PC-3 (cell line): ENCODE data around the gene ZCCHC2. TPM values are rescaled to one million over a fixed set of nuclear protein-coding genes. Genes with fewer than 3 reads are reported as not detected.

ENCODE experiments used
- ATAC-seq: fragments of 200-7000 bp; cut with Tn5 transposase; 2 replicates; pipeline ENCODE4 v1.9.1; 2020; ENCODE audit warnings: mild to moderate bottlenecking, moderate library complexity
- BruUV-seq: library from RNA; stranded (reverse); fragments of 400-500 nt; replicated peaks from 2 replicates; lab custom pipeline; 2021; lab: Mats Ljungman, UMichigan
- CTCF ChIA-PET: fragments of 300-600 bp; sonication (Branson Sonifier 250); formaldehyde crosslinking; loops from one replicate; lab custom pipeline; 2022; ENCODE audit warnings: antibody characterized with exemption; lab: Charles Lee
- POLR2A ChIA-PET: fragments of 300-600 bp; sonication (Branson Sonifier 250); formaldehyde crosslinking; loops from one replicate; lab custom pipeline; 2022; ENCODE audit warnings: antibody characterized with exemption; ENCODE audit not compliant: unreplicated experiment; lab: Charles Lee
- DNase-seq: peaks from one replicate; pipeline ENCODE4 v3.0.0-alpha.2; 2015
- H2AFZ ChIP-seq: fragments of 300-600 bp; sonication (generic); 2 replicates; pipeline ENCODE4 v1.6.0; 2016; ENCODE audit warnings: antibody characterized with exemption, low read length
- H3F3A ChIP-seq: fragments of 300-600 bp; sonication (generic); one replicate; pipeline ENCODE4 v1.6.0; 2017; ENCODE audit warnings: antibody characterized with exemption, low read length, control low read depth, mild to moderate bottlenecking; ENCODE audit not compliant: unreplicated experiment
- H3K27ac ChIP-seq: fragments of 300-600 bp; sonication (generic); 2 replicates; pipeline ENCODE4 v1.5.1; 2016; ENCODE audit warnings: mild to moderate bottlenecking, low read length
- H3K27me3 ChIP-seq: fragments of 300-600 bp; sonication (generic); 2 replicates; pipeline ENCODE4 v1.6.1; 2016; ENCODE audit warnings: low read length, mixed read lengths
- H3K36me3 ChIP-seq: fragments of 300-600 bp; sonication (generic); 2 replicates; pipeline ENCODE4 v1.6.1; 2016; ENCODE audit warnings: low read depth, mixed run types, low read length, mixed read lengths
- H3K4me1 ChIP-seq: fragments of 300-600 bp; sonication (generic); 2 replicates; pipeline ENCODE4 v1.5.1; 2016; ENCODE audit warnings: low read length; ENCODE audit not compliant: insufficient read depth
- H3K4me2 ChIP-seq: fragments of 300-600 bp; sonication (generic); 2 replicates; pipeline ENCODE4 v1.6.0; 2016; ENCODE audit warnings: low read length
- H3K4me3 ChIP-seq: fragments of 300-600 bp; sonication (generic); 2 replicates; pipeline ENCODE4 v1.5.1; 2016; ENCODE audit warnings: mild to moderate bottlenecking, low read length, mixed read lengths
- H3K79me2 ChIP-seq: fragments of 300-600 bp; sonication (generic); 2 replicates; pipeline ENCODE4 v1.6.1; 2017; ENCODE audit warnings: low read length, mixed read lengths
- H3K9ac ChIP-seq: fragments of 300-600 bp; sonication (generic); 2 replicates; pipeline ENCODE4 v1.6.0; 2016; ENCODE audit warnings: mild to moderate bottlenecking, low read length
- H3K9me2 ChIP-seq: fragments of 300-600 bp; sonication (generic); replicated peaks from 2 replicates; pipeline ENCODE4 v1.6.1; 2016; ENCODE audit warnings: mixed run types, low read length, mixed read lengths
- H3K9me3 ChIP-seq: fragments of 300-600 bp; sonication (generic); 2 replicates; pipeline ENCODE4 v1.6.1; 2016; ENCODE audit warnings: low read length, mixed read lengths
- H4K20me1 ChIP-seq: fragments of 300-600 bp; sonication (generic); 2 replicates; pipeline ENCODE4 v1.6.1; 2016; ENCODE audit warnings: low read length, mixed read lengths
- CTCF ChIP-seq: fragments of 300-600 bp; sonication (generic); conservative IDR thresholded peaks from 2 replicates; pipeline ENCODE4 v1.5.1; 2017; ENCODE audit warnings: antibody characterized with exemption, low read depth, mild to moderate bottlenecking, low read length
- EZH2 ChIP-seq: fragments of 300-600 bp; sonication (generic); IDR thresholded peaks from one replicate; pipeline ENCODE4 v1.6.1; 2017; ENCODE audit warnings: antibody characterized with exemption, mild to moderate bottlenecking, low read length; ENCODE audit not compliant: unreplicated experiment
- EZH2phosphoT487 ChIP-seq: fragments of 300-600 bp; sonication (generic); IDR thresholded peaks from 2 replicates; pipeline ENCODE4 v1.6.1; 2018; ENCODE audit warnings: mild to moderate bottlenecking, antibody characterized with exemption, low read length, borderline replicate concordance
- intact Hi-C: fragments of 100-400 bp; cut with micrococcal nuclease; formaldehyde crosslinking; loops from 2 replicates; pipeline ENCODE4 v1.9.0; 2023
- total RNA-seq: library from RNA; depleted of rRNA; stranded (reverse); fragments of >200 nt; gene quantifications from 2 replicates; pipeline ENCODE4 v1.2.3, GENCODE V29; 2014

ZCCHC2 gene
- total RNA-seq, 1 experiment from 2014 or later, result 17.3 TPM

GRCh38 chr18:62556397-62556796, 33.6 kb downstream of the ZCCHC2 start:
- Histone ChIP-seq H3F3A (no peaks in the 10 kb centered on the region), H3K4me1 (peaks cover 18% of the 10 kb centered on the region), H3K9me2 (no peaks in the 10 kb centered on the region), H4K20me1 (no peaks in the 10 kb centered on the region), H3K27me3 (no peaks in the 10 kb centered on the region), H3K4me2 (no peak overlapping the region), H3K79me2 (no peaks in the 10 kb centered on the region; the same call in 1 of the 2 replicates), H3K36me3 (peaks cover 41% of the 10 kb centered on the region), H3K9me3 (no peaks in the 10 kb centered on the region), H3K27ac (no peak overlapping the region), H2AFZ (no peak overlapping the region), H3K4me3 (no peak overlapping the region), H3K9ac (no peak overlapping the region)
- ChIA-PET POLR2A (no interaction called here), CTCF (no interaction called here)
- no peak for DNase-seq
- ATAC-seq, result no peak
- intact Hi-C loops, result no loop called here
- BruUV-seq, result no TSS peak
- TF ChIP-seq EZH2 (no peak), CTCF (no peak), EZH2phosphoT487 (no peak)

- DNase-seq (no peak), ATAC-seq (no peak)
- Histone ChIP-seq H3K4me2 (no peak overlapping the region), H3K9me2 (no peaks in the 10 kb centered on the region), H3K9ac (no peak overlapping the region), H2AFZ (no peak overlapping the region), H3K4me3 (no peak overlapping the region), H3K27me3 (no peaks in the 10 kb centered on the region), H4K20me1 (no peaks in the 10 kb centered on the region), H3K36me3 (peaks cover 40% of the 10 kb centered on the region), H3K27ac (no peak overlapping the region), H3K79me2 (no peaks in the 10 kb centered on the region; the same call in 1 of the 2 replicates), H3F3A (no peaks in the 10 kb centered on the region), H3K4me1 (peaks cover 18% of the 10 kb centered on the region), H3K9me3 (no peaks in the 10 kb centered on the region)
- intact Hi-C loops, result no loop called here
- BruUV-seq, result no TSS peak
- ChIA-PET CTCF (no interaction called here), POLR2A (no interaction called here)
- TF ChIP-seq EZH2, result no peak
- TF ChIP-seq EZH2phosphoT487, result no peak
- TF ChIP-seq CTCF, result no peak
Observed at GRCh38 chr18:62558015-62558663, 35.3 kb downstream of the ZCCHC2 start.

- no peaks in the 10 kb centered on the region for H3K27me3 ChIP-seq
- H3K9me2 ChIP-seq, result no peaks in the 10 kb centered on the region
- DNase-seq, result no peak
- no peak overlapping the region for H3K9ac ChIP-seq
- BruUV-seq, result no TSS peak
- no peak for ATAC-seq
- no peak overlapping the region for H2AFZ ChIP-seq
- ChIA-PET CTCF (no interaction called here), POLR2A (no interaction called here)
- intact Hi-C loops, result no loop called here
- no peaks in the 10 kb centered on the region for H3K79me2 ChIP-seq
- H4K20me1 ChIP-seq, result no peaks in the 10 kb centered on the region
- no peak for TF ChIP-seq EZH2phosphoT487
- TF ChIP-seq EZH2, result no peak
- no peak for TF ChIP-seq CTCF
- H3K36me3 ChIP-seq, result peaks cover 24% of the 10 kb centered on the region
- no peaks in the 10 kb centered on the region for H3K9me3 ChIP-seq
- H3K4me2 ChIP-seq, result no peak overlapping the region
- no peak overlapping the region for H3K27ac ChIP-seq
- no peaks in the 10 kb centered on the region for H3F3A ChIP-seq
- no peak overlapping the region for H3K4me3 ChIP-seq
- H3K4me1 ChIP-seq, result no peaks in the 10 kb centered on the region
Observed at GRCh38 chr18:62564044-62564443, 41.2 kb downstream of the ZCCHC2 start.
